Left lung (tissue), 10 donors: ENCODE results near the gene COL6A1. TPM values are rescaled to one million over a fixed set of nuclear protein-coding genes. Genes with fewer than 3 reads are reported as not detected.

Source experiments
- ATAC-seq: fragments of 200-7000 bp; cut with Tn5 transposase; one replicate; pipeline ENCODE4 v1.9.1; 2020; ENCODE audit warnings: moderate library complexity
- DNase-seq, 4 donors: peaks; one replicate each; pipeline ENCODE4 v3.0.0-alpha.2; 2013 to 2020
- H3K27ac ChIP-seq, 2 donors: fragments of 200-600 bp; sonication (generic) in 1 of 2; one replicate each; pipeline versions ENCODE4 v1.5.0 to v1.8.0; 2020 to 2021
- H3K27me3 ChIP-seq, 2 donors: fragments of 200-600 bp; sonication (generic) in 1 of 2; one replicate each; pipeline versions ENCODE4 v1.5.0 to v1.8.0; 2020 to 2021
- H3K36me3 ChIP-seq, 2 donors: fragments of 200-600 bp; sonication (generic) in 1 of 2; one replicate each; pipeline versions ENCODE4 v1.5.0 to v1.8.0; 2020 to 2021
- H3K4me1 ChIP-seq, 2 donors: fragments of 200-600 bp; one replicate each; pipeline ENCODE4 v1.8.0; 2021
- H3K4me3 ChIP-seq, 2 donors: fragments of 200-600 bp; sonication (generic) in 1 of 2; one replicate each; pipeline versions ENCODE4 v1.5.0 to v1.8.0; 2020 to 2021; ENCODE audit warnings: mild to moderate bottlenecking in 1 of 2
- H3K9me3 ChIP-seq, 2 donors: fragments of 200-600 bp; sonication (generic) in 1 of 2; one replicate each; pipeline versions ENCODE4 v1.5.0 to v1.8.0; 2020 to 2021
- intact Hi-C, 2 donors: fragments of 100-400 bp; cut with DNase I; formaldehyde crosslinking; loops; one replicate each; pipeline versions ENCODE4 v1.11.2 to v1.14.2; 2022
- polyA plus RNA-seq, 6 donors: library from polyadenylated mRNA; unstranded; fragments of 120-200 nt; gene quantifications; one replicate each; pipeline ENCODE4 v1.2.1, GENCODE V29; 2013; ENCODE audit not compliant: insufficient read length in 6 of 6
- total RNA-seq, 2 donors: library from RNA; stranded (reverse); fragmentation: NEBNext Ultra II Directional; extraction: Animal tissue kit (Norgen Biotek cat#: 25700); gene quantifications; one replicate each; pipeline ENCODE4 v1.2.1, GENCODE V29; 2021
- TF ChIP-seq, protein P1 (sequence below), 2 donors: fragments of 200-600 bp; sonication (generic) in 1 of 2; IDR thresholded peaks; one replicate each; pipeline versions ENCODE4 v1.5.0 to v1.8.0; 2021; ENCODE audit warnings: antibody characterized with exemption in 2 of 2
- donor health status: DM: no; HTN: yes; CAD: no.
- donor health status: DM: no; HTN: no; CAD: no.

The COL6A1 gene
- total and polyA plus RNA-seq, 8 donors: 272 to 574 (median 341) TPM

DNA sequence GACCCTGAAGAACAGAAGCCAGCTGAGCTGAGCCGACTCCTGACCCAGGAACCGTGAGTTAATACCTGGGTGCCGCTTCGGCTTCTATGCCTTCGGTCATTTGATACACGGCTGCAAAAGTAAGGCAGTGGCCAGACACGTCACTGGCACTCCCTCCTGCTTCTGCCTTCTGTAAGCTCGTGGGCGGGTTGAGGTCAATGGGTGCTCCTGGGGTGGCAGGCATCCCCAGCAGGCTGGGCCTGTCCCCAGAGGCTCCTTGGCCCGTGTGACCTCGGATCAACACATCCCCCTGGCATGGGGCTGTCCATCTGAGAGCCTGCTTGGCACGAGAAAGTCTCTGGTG, 35.7 kb upstream of the COL6A1 start:
- Histone ChIP-seq H3K4me1 (peaks cover 0 to 6% of the 10 kb centered on the region in 2 donors), H3K27ac (no peak overlapping the region), H3K4me3 (no peak overlapping the region), H3K36me3 (no peaks in the 10 kb centered on the region), H3K9me3 (no peaks in the 10 kb centered on the region), H3K27me3 (peaks cover 0 to 29% of the 10 kb centered on the region in 2 donors)
- ATAC-seq: no peak
- DNase-seq: peak in 1 of 4 donors; percentile 56
- intact Hi-C loops: no loop called here
- TF ChIP-seq, protein P1, sequence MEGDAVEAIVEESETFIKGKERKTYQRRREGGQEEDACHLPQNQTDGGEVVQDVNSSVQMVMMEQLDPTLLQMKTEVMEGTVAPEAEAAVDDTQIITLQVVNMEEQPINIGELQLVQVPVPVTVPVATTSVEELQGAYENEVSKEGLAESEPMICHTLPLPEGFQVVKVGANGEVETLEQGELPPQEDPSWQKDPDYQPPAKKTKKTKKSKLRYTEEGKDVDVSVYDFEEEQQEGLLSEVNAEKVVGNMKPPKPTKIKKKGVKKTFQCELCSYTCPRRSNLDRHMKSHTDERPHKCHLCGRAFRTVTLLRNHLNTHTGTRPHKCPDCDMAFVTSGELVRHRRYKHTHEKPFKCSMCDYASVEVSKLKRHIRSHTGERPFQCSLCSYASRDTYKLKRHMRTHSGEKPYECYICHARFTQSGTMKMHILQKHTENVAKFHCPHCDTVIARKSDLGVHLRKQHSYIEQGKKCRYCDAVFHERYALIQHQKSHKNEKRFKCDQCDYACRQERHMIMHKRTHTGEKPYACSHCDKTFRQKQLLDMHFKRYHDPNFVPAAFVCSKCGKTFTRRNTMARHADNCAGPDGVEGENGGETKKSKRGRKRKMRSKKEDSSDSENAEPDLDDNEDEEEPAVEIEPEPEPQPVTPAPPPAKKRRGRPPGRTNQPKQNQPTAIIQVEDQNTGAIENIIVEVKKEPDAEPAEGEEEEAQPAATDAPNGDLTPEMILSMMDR (IDR thresholded peaks at IDR 0.05): no peak

DNA sequence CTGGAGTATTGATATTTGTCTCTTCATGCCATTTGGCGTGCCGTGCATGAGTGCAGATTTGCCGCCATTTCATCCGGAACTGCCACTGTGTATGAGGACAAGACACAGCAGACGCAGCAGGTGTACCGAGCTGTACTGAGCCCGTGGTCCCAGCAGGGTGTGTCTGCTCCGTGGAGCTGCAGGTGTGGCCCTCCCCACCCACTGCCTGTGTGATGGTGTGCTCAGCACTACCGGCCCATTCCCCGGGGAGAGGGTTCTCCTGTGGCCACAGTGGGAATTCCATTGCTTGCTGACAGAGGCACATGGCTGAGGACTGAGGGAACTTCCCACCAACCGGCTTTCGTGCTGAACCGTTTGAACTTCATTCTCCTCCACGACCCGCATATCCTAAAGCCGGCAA, 34.3 kb upstream of the COL6A1 start:
- Histone ChIP-seq H3K27me3 (peaks cover 0 to 35% of the 10 kb centered on the region in 2 donors), H3K9me3 (no peaks in the 10 kb centered on the region), H3K27ac (no peak overlapping the region), H3K4me1 (peaks cover 0 to 12% of the 10 kb centered on the region in 2 donors), H3K4me3 (no peak overlapping the region), H3K36me3 (no peaks in the 10 kb centered on the region)
- ATAC-seq: no peak
- TF ChIP-seq, protein P1 (IDR thresholded peaks at IDR 0.05): no peak
- intact Hi-C loops: no loop called here
- DNase-seq: peak in 1 of 4 donors; percentile 45

DNA sequence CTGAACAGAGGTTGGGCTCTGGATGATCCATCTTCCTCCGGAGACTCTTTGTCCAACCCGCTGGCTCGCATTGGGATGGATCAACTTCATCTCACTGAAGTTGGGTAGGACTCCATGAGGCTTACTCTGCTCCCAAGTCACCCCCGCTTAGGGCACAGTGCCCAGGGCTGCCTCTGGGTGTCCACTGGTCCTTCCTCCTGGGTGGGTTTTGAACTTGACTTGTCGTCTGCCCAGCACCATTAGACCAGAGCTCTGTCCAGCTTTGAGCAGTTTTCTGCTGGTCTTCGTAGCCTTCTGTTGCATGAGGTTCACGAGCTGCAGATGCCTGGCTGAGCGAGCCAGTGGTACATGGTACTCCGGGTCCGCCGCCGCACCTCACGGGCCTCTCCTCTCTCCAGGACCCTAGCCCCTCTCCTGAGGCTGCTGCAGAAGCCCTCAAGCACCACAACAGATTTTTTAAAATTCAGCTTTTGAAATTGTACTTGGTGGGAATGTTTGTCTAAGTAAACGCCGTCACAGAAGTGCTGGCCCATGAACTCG, 33.8 kb upstream of the COL6A1 start:
- Histone ChIP-seq H3K27me3 (peaks cover 0 to 37% of the 10 kb centered on the region in 2 donors), H3K36me3 (no peaks in the 10 kb centered on the region), H3K27ac (no peak overlapping the region), H3K4me1 (peaks cover 0 to 12% of the 10 kb centered on the region in 2 donors), H3K4me3 (no peak overlapping the region), H3K9me3 (no peaks in the 10 kb centered on the region)
- DNase-seq: peak in 1 of 4 donors; percentile 57
- intact Hi-C loops: no loop called here
- ATAC-seq: no peak
- TF ChIP-seq, protein P1 (IDR thresholded peaks at IDR 0.05): no peak

- peak in 1 of 4 donors; percentile 65 for DNase-seq
These were observed 32.9 kb upstream of the COL6A1 start for GRCh38 chr21:45948576-45949141.

More at GRCh38 chr21:45948576-45949141, 32.9 kb upstream of the COL6A1 start:
- peaks cover 0 to 12% of the 10 kb centered on the region in 2 donors for H3K4me1 ChIP-seq
- no peak for ATAC-seq
- H3K27ac ChIP-seq: no peak overlapping the region
- intact Hi-C loops: no loop called here
- H3K27me3 ChIP-seq: peaks cover 0 to 45% of the 10 kb centered on the region in 2 donors
- H3K9me3 ChIP-seq: no peaks in the 10 kb centered on the region
- TF ChIP-seq, protein P1 (IDR thresholded peaks at IDR 0.05): no peak
- no peak overlapping the region for H3K4me3 ChIP-seq
- H3K36me3 ChIP-seq: no peaks in the 10 kb centered on the region
